ENCODE results near the gene LY86.

LY86 gene

GRCh38 chr6:6683969-6684833, 95.7 kb downstream of the LY86 start:
- TF ChIP-seq, protein P1, sequence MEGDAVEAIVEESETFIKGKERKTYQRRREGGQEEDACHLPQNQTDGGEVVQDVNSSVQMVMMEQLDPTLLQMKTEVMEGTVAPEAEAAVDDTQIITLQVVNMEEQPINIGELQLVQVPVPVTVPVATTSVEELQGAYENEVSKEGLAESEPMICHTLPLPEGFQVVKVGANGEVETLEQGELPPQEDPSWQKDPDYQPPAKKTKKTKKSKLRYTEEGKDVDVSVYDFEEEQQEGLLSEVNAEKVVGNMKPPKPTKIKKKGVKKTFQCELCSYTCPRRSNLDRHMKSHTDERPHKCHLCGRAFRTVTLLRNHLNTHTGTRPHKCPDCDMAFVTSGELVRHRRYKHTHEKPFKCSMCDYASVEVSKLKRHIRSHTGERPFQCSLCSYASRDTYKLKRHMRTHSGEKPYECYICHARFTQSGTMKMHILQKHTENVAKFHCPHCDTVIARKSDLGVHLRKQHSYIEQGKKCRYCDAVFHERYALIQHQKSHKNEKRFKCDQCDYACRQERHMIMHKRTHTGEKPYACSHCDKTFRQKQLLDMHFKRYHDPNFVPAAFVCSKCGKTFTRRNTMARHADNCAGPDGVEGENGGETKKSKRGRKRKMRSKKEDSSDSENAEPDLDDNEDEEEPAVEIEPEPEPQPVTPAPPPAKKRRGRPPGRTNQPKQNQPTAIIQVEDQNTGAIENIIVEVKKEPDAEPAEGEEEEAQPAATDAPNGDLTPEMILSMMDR (IDR thresholded peaks at IDR 0.05): no peak

DNA sequence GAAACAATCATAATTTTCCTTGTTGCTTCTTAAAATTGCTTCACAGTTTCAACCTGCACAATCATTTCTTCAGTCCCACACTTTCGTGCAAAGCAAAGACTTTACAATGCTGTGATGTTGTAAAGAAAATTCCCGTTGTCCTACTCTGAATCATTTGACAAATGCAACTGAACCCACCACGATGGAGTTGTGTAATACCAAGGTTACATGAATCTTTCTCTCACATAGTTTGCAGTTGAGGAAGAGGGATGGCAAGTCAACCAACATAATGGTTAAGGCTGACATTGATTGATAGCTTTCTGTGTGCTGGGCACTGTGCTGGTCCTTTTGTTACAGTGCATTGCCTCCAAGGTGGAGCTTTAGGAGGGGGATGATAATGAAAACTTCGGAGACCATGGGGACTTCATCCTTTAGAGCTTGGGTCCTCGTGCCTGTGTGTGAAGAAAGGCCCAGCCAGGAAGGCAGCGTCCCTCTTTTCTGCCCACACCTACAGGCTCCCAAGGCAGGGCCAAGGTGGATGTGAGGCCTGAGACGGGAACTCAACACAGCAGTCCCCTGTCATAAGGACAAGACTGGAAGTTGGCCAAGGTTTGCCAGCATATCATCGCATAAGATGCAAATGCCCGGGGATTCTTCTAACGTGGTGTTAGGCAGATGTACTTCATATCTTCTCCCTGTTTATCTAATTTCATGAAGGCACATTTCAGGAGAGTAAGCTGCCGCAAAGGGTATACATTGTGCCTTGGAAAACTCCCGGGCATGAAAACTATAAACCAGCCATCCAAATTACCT, 96.9 kb downstream of the LY86 start:
- TF ChIP-seq, protein P1 (IDR thresholded peaks at IDR 0.05): no peak

DNA sequence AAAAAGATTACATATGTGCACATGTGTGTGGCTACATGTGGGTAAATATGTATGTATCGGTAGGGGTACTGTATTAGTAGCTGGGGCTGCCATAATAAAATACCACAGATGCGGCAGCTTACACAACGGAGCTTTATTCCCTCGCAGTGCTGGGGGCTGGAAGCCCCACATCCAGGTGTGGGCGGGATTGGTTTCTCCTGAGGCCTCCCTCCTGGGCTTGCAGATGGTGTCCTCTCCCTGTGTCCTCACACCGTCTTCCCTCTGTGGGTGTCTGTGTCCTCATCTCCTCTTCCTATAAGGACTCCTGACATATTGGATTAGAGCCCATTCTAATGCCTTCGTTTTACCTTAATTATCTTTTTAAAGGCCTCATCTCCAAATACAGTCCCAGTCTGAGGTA, 97.7 kb downstream of the LY86 start:
- TF ChIP-seq, protein P1 (IDR thresholded peaks at IDR 0.05): no peak

- TF ChIP-seq, protein P1 (IDR thresholded peaks at IDR 0.05): no peak
These were observed 98.5 kb downstream of the LY86 start for GRCh38 chr6:6686748-6687601.

DNA sequence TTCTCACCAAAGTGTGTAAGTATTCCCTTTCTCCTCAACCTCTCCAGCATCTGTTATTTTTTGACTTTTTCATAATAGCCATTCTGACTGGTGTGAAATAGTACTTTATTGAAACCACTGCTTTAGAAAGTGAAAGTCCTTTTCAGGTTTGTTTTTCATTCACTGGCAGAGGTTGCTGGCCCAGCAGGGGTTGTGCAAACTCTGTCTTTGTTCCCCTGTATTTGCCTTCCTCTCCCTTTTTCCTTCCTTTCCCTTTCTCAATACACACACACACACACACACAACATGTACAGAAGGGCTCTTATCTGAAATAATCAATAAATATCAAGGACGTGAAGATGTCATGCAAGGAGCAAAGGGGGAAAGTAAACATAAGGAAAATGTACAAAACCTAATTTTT, 99.8 kb downstream of the LY86 start:
- TF ChIP-seq, protein P1 (IDR thresholded peaks at IDR 0.05): no peak

GRCh38 chr6:6688951-6689350, 100.4 kb downstream of the LY86 start:
- TF ChIP-seq, protein P1 (IDR thresholded peaks at IDR 0.05): no peak
